ENCODE results near the gene FAM241B.
A peak's percentile ranks its signal among the peaks of the same experiment; 100 is the strongest.

FAM241B gene

GRCh38 chr10:69645296-69646184, 15.5 kb downstream of the FAM241B start:
- TF ChIP-seq, protein P1, sequence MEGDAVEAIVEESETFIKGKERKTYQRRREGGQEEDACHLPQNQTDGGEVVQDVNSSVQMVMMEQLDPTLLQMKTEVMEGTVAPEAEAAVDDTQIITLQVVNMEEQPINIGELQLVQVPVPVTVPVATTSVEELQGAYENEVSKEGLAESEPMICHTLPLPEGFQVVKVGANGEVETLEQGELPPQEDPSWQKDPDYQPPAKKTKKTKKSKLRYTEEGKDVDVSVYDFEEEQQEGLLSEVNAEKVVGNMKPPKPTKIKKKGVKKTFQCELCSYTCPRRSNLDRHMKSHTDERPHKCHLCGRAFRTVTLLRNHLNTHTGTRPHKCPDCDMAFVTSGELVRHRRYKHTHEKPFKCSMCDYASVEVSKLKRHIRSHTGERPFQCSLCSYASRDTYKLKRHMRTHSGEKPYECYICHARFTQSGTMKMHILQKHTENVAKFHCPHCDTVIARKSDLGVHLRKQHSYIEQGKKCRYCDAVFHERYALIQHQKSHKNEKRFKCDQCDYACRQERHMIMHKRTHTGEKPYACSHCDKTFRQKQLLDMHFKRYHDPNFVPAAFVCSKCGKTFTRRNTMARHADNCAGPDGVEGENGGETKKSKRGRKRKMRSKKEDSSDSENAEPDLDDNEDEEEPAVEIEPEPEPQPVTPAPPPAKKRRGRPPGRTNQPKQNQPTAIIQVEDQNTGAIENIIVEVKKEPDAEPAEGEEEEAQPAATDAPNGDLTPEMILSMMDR (conservative IDR thresholded peaks at IDR 0.05): no peak
- no peak overlapping the region for H3K27ac ChIP-seq

GRCh38 chr10:69646185-69647060, 16.4 kb downstream of the FAM241B start:
- TF ChIP-seq, protein P1 (conservative IDR thresholded peaks at IDR 0.05): no peak
- no peak overlapping the region for H3K27ac ChIP-seq

DNA sequence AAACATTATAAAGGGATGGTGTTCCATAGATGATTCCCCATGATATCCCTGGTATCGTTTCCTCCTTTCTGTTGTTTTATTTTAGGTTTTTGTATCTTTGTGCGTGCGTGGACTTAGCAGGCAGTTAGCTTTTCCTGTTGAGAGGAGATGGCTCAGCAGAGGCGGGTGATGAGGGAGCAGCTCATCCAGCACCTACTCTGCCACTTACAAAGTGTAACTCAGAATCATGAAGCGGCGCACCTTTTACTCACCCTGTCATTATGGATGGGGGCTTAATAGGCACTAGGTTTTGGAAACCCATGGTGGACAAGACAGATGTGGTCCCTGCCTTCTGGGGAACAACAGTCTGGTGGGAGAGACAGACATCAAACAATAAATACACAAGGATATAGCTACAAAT, 17.1 kb downstream of the FAM241B start:
- H3K27ac ChIP-seq: no peak overlapping the region
- TF ChIP-seq, protein P1 (conservative IDR thresholded peaks at IDR 0.05): no peak

DNA sequence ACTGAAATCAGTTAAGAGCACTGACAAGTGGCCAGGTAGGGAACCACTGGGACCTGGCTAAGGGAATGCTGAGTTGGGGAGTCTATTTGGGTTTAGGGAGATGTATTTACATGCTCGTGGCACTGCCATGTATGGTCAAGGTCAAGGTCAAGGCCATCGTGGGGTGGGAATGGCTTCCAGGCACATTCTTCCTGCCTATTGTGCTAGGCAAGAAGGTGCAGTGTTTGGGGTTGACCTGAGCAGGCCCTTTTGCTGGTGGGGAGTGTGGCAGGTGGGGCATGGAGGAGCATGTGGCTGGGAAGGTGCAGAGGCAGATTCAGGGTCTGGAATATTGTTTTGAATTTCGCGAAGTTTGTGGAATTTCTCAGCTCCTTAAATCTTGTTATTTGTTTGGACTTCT, 17.8 kb downstream of the FAM241B start:
- TF ChIP-seq, protein P1 (conservative IDR thresholded peaks at IDR 0.05): no peak
- no peak overlapping the region for H3K27ac ChIP-seq

- no peak overlapping the region for H3K27ac ChIP-seq
- TF ChIP-seq, protein P1 (conservative IDR thresholded peaks at IDR 0.05): no peak
Measured at GRCh38 chr10:69648461-69648860, 18.4 kb downstream of the FAM241B start.

GRCh38 chr10:69649786-69650550, 19.9 kb downstream of the FAM241B start:
- H3K27ac ChIP-seq: no peak overlapping the region

More at GRCh38 chr10:69649786-69650550, 19.9 kb downstream of the FAM241B start:
- TF ChIP-seq, protein P1 (conservative IDR thresholded peaks at IDR 0.05): peak; percentile 58
